ENCODE measurements around the gene CD99.
"Not testable (repeated sequence)": the region's sequence is repeated elsewhere in the genome, so short reads cannot be mapped to it uniquely, and the experiment has no call there.

Gene CD99

DNA sequence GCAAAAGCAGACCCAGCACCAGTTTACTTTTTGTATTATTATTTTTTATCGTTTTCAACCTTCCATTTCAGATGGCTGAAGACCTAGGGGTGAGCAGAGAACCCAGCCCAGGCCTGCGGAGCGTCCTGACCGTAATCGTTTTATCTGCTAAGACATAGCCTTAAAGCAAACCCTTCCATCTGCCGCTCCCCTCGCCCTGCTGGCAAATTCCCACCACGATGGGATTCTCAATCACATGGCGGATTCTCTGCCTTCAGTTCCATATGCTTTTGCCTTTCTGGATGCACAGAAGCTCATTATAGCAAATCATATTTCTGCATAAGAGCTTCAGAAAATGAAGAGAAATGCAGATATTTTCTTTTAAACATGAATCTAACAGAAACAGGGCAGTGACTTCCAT lies 42.2 kb downstream of the CD99 start:
- DNase-seq: no peak

DNA sequence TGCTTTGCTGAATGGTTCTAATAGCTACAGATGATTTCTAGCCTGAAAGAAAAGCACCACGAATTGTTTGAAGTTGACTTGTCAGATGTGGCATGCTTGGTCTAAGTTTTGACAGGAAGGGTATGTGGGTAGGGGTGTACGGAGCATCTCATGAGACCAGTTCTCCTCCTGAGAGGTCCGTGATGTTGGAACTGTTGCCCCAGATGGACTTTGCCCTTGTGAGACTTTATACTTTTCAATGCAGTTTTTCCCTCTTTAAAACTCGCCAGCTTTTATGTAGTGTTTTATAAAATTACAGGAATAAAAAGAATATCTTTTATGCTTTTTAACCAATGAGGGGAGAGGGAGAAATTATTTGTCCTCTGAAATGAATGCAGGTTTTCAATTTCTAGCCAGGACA lies 44.2 kb downstream of the CD99 start:
- no peak for DNase-seq

DNA sequence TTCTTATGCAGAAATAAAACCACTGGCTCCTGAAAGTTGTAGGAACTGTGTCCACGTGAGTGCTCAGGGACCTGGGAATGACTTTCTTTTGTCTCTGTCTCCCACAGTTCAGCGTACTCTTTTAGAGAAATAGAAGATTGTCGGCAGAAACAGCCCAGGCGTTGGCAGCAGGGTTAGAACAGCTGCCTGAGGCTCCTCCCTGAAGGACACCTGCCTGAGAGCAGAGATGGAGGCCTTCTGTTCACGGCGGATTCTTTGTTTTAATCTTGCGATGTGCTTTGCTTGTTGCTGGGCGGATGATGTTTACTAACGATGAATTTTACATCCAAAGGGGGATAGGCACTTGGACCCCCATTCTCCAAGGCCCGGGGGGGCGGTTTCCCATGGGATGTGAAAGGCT lies 49.6 kb downstream of the CD99 start:
- no peak for DNase-seq

DNA sequence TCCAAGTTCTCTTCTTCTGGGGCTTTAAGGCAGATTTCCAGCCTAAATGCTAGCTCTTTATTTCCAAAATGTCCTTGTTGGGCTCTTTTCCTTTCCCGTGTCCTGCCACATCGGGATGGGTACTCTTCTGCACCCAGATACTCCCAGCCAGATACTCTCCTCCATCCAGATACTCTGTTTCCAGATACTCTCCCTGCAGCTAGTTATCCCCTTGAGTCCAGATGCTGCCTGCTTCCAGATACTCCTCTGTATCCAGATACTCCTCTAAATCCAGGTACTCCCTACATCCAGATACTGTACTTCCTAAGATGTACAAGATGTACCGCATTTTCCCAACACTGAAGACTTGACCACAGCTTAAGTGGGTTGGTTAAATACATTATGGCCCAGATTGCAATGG lies 50.3 kb downstream of the CD99 start:
- DNase-seq: no peak

DNA sequence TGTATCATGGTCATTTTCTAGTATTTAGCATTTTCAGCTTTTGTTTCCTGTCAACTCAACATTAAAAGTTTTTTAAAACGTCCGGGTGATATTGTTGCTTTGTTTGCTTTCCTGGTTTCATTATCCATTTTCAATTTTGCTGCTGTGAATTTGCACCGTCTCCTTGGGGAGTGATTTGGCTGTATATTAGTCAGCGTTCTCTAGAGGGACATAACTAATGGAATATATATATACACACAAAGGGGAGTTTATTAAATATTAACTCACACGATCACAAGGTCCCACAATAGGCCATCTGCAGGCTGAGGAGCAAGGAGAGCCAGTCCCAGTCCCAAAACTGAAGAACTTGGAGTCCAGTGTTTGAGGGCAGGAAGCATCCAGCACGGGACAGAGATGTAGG lies 55.2 kb downstream of the CD99 start:
- DNase-seq: not testable (repeated sequence)

DNA sequence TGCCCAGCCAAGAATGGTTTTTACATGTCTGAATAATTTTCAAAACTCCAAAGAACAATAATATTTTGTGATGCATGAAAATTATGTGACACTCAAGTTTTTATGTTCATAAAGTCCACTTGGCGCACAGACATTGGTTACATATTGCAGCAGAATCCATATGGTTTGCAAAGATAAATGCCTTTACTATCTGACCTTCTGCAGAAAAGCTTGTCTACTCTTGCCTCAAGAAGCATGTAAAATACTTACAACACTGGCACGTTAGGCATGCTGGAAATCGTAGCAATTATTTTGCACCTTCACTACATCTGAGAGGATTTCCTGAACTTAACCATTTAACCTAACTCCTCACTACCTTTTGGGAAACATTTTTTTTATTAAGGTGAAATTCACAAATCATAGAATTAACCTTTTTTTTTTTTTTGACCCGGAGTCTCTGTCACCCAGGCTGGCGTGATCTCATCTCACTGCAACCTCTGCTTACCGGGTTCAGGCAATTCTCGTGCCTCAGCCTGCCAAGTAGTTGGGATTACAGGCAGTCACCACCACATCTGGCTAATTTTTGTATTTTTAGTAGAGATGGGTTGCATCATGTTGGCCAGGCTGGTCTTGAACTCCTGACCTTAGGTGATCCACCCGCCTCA lies 57.2 kb downstream of the CD99 start:
- no peak for DNase-seq

DNA sequence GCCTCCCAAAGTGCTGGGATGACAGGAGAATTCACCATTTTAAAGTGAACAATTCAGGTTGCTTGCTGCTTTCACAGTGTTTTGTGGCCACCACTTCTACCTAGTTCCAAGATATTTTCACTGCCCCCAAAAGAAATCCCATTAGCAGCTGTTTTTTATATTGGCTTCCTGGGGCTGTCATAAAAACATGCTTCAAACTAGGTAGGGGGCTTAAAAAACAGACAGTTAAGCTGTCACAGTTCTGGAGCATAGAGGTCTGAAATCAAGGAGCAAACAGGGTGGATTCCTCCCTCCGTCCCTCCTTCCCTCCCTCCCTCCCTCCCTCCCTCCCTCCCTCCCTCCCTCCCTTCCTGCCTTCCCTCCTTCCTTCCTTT lies 57.7 kb downstream of the CD99 start:
- DNase-seq: no peak

DNA sequence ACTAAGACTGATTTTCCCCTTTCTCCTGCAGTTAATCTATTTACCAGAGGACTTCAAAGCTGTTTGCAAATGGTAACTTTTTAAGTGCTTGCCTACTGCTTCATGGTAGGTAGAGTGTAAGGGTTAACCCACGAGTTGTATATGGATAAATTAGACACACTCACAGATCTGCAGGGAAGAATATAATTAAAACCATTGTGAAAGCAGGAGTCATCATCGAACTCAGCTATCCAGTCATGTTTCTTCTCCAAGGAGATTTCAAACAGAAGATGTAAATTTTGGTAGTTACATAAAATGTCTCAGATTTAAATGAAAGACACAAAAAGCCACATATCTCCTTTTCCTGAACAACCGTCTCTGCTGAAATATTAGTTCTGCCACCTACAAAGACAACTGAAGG lies 60.2 kb downstream of the CD99 start:
- DNase-seq: no peak

DNA sequence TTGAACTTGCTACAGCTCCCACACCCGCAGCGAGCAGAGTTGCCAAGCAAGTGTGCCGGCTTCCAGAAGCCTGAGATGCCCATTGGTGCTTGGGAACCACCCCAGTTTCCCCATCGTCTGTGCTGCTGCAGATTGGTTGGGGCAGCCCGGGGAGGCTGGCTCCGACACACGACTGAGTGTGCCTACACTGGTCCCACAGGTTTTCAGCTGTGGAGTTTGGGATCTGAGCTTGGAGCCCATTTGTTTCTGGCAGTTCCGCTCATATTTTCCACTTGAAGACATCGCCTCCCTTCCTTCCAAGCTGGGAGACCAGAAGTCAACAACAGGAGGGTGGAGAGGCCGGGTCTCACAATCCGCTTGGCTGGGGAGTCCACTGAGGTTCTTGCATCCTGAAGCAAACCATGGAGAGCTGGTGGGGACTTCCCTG lies 60.8 kb downstream of the CD99 start, which contains the start of gene XG:
Gene XG, plus strand, starts transcription at position 167 of the 427 bp plus-strand sequence. Its CDS starts 235 bp downstream, at position 402.
- DNase-seq: not testable (repeated sequence)

DNA sequence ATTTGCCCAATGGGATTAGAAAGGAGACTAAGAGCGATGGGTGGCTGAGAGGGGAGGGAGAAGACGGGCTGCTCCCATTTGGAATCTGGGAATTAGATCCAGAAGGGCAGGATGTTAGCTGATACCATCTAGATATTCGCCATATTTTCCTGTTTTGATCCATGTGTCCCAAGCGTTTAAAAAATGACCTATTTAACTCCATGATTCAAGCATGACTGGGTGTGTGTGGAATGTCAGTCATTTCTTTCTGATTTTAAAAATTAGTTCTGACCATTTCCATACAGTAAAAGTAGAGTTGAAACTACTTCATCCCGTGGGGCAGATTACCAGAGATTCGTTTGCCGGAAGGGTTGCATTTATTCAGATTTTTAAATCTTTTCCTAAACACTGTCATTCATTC lies 61.3 kb downstream of the CD99 start:
- DNase-seq: not testable (repeated sequence)

DNA sequence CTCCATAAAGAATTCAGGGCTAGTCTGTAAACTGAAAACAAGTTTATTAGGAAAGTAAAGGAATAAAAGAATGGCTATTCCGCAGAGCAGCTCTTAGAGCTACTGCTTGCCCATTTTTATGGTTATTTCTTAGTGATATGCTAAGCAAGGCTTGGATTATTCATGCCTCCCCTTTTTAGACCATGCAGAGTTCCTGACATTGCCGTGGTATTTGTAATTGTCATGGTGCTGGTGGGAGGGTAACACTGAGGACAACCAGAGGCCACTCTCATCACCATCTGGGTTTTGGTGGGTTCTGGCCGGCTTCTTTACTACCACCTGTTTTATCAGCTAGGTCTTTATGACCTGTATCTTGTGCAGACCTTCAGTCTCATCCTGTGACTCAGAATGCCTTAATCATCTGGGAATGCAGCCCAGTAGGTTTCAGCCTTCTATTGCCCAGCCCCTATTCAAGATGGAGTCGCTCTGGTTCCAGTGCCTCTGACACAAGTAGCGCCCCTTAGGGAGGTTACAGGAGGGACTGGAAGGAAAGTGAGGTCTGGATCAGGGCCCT lies 64.1 kb downstream of the CD99 start:
- not testable (repeated sequence) for DNase-seq

DNA sequence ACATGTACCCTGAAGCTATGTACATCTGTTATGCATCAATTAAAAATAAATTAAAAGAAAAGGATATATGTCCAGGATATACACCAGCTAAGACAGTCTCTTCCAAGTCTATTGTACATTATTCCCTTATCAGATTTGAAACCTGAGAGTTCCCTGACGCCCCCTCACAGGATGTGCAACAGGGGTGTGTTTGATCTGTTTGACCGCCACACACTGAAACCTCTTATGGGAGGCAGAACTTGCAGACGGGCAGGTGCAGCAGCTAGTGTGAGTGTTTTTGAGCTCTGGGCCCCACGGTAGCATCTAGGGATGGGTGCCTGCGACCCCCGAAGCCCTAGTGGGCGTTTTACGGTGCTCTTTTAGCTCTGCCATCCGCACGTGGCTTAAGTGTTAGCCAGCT lies 65.5 kb downstream of the CD99 start:
- DNase-seq: no peak

DNA sequence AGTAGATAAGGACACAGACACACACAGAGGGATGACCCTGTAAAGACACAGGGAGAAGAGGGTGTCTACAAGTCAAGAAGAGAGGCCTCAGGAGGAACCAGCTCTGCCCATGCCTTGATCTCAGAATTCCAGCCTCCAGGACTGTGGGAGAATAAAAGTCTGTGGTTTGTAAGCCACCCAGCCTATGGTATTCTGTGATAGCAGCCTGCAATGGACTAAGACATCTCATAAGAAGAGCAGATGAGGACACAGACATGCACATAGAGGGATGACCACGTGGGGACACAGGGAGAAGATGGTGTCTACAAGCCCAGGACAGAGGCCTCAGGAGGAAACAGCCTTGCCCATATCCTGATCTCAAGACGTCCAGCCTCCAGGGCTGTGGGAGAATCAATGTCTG lies 70.2 kb downstream of the CD99 start:
- DNase-seq: no peak

DNA sequence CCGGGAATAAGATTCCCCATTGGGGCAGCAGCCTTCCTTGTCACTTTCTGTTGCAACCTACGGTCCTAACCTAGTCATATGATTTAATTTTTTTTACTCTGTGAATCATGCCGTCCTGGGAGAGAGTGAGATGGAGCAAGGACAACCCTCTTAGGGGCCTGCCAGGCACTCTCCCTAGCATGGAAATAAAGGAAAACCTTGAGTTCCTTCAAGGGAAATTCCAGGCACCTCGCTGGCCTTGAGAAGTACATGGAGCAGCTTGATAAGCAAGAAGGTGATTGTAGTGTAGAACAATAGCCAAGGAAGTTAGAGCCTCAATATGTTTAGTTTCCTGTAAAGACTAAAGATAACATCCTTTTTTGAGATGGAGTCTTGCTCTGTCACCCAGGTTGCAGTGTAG lies 71.6 kb downstream of the CD99 start:
- DNase-seq: not testable (repeated sequence)

DNA sequence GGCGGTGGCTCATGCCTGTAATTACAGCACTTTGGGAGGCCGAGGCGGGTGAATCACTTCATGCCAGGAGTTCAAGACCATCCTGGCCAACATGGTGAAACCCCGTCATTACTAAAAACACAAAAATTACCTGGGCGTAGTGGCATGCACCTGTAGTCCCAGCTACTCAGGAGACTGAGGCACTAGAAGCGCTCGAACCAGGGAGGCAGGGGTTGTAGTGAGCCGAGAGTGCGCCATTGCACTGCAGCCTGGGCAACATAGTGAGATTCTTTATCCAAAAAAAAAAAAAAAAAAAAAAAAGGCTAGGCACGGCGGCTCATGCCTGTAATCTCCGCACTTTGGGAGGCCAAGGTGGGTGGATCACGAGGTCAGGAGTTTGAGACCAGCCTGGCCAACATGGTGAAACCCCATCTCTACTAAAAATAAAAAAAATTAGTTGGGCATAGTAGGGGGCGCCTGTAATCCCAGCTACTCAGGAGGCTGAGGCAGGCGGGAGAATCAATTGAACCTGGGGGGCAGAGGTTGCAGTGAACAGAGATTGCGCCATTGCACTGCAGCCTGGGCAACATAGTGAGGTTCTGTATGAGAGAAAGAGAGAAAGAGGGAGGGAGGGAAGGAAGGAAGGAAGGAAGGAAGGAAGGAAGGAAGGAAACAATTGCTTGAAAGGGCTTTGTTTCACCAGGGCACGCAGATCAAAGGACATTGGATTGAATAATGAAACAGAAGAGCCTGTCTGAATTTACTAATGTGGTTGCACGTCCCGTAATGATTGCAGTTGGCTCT lies 73.9 kb downstream of the CD99 start:
- DNase-seq: not testable (repeated sequence)

DNA sequence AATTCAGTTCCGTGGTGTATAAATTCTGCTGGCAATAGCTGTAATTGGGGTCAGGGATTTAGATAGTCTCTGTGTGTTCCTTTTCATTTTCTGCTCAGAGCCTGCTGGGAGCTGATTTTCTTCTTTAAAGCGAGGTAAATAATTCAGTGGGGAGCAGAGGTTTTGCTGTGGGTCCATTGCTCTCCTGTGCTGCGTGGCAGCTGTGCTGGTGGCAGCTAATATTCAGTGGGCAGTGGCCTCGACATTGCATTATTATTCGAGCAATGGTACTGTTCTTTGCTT lies 74.4 kb downstream of the CD99 start:
- no peak for DNase-seq

DNA sequence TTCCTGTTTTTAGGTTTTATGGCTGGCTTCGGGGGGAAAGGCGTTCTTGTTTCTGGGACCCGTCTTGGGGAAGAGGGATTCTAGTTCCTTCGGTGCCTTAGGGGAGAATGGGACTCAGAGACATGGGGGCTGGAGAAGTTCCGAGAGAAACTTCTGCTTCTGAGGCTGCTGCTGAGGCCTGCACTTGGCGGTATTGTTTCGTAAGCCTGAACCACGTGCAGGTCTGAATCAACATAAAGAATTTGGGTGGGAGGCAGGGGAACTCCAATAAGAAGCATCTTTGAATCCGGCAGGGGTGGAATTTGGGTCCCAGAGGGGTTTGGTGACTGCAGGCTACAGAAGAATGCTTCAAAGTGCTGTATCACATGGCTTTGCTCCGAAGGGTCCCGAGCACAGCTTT lies 75.8 kb downstream of the CD99 start:
- no peak for DNase-seq

DNA sequence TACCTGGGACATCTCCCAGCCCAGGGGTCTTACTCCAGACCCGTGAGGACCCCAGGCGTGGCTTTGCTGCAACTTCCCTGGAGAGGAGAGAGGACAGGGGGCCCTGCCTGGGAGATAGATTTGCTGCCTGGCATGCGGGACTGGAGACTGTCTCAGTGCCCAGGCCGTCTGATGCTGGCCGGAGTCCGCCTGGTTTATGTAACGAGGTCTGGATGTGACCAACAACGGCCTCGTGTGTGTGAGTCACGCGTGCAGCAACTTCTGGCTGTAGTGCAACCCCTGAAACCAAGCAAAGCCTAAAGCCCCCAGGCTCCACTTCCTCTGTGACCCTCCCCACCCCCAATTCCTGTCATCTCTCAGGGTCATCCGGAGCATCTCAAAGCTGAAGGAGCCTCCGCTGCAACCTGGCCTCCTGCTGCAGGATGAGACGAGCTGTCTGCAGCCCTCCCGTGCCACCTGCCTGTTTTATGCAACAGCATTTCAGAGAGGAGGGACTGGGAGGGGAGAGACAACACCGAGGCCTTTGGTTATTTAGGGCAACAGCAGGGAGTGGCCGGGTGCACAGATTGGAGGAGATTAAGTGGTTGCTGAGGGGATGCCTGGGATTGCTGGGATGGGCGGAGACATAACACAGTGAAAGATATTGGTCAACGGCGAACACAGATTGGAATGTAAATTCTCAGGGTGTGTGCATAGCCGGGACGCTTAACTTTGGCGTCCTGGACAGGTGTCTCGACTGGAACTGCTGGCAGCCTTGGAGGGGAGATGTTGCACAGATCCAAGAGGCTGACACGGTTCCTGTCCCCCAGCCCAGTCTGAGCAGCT lies 76.7 kb downstream of the CD99 start:
- no peak for DNase-seq

DNA sequence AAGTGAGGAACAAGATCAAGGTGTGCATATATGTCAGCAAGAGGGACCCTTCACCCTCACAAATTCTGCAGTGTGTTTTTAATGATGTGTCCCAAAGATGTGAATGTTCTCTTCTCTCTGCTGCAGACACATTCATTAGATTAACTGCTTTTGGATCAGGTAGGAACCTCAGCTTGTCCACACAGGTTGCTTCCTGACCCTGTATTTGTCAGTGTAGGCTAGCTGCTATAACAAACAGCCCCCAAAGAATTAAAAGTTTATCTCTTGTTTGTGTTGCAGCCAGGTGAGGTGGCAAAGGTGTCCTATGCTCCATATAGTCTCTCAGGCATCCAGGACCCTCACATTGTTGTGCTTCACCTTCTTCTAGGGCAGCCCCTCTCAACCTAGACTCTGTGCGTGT lies 78.5 kb downstream of the CD99 start:
- no peak for DNase-seq

DNA sequence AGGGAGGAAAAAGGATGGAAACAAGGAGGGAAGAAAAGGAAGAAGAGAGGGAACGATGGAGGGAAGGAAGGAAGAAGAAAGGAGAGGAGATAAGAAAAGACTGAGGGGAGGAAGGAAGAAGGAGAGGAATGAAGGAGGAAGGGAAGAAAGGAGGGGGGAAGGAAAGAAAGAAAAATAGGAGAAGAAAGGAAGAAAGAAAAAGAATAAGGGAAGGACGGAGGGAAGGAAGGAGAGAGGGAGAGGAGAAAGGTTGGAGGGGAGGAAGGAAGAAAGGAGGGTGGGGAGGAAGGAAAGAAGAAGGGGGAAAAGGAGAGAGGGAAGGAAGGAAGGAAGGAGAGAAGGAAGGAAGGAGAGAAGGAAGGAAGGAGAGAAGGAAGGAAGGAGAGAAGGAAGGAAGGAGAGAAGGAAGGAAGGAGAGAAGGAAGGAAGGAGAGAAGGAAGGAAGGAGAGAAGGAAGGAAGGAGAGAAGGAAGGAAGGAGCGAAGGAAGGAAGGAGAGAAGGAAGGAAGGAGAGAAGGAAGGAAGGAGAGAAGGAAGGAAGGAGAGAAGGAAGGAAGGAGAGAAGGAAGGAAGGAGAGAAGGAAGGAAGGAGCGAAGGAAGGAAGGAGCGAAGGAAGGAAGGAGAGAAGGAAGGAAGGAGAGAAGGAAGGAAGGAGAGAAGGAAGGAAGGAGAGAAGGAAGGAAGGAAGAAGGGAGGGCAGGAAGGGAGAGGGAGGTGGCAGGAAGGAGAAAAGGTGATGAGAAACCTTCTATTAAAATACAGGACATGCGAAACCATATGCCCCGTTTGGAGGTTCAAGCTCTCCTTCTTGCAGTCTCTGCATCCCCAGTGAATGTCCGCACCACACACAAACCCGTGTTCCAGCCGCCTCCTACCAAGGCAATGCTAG lies 82.3 kb downstream of the CD99 start:
- DNase-seq: not testable (repeated sequence)

DNA sequence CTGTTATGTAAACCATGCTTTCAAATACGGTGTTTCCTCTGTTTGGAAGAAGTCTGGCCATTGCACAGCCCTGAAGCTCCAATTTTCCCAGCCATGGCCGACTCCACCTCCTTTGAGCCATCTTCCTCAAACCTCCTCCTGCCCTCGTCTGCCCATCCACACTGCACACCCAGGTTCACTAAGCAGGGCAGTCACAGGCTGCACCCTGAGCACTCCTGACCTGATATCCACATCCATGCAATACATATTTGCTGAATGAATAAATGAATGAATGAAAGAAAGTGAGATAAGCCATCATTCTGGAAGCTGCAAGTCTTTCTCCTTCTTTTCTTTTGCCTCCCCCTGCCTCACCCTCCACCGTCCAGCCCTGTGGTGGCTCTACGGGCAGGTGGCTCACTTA lies 83.0 kb downstream of the CD99 start:
- DNase-seq: no peak

DNA sequence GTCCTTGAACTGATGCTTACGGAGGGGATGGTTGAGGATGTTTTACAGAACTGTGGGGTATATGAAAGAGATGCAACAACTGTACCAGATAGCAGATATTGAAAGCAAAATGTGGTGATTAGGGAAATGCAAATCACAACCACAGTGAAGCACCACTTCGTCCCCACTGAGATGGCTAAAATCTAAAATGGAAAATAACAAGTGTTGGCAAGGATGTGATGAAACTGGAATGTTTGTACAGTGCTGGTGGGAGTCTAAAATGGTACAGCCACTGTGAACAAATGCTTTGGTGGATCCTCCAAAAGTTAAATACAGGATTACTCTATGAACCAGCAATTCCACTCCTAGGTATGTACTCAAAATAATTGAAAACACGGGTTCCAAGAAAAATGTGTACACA lies 83.7 kb downstream of the CD99 start:
- no peak for DNase-seq

Data from CD4-positive, alpha-beta T cell treated with Interleukin-21 for 1 hour (primary cell).